ENCODE results near the gene KIF6.

Gene KIF6

DNA sequence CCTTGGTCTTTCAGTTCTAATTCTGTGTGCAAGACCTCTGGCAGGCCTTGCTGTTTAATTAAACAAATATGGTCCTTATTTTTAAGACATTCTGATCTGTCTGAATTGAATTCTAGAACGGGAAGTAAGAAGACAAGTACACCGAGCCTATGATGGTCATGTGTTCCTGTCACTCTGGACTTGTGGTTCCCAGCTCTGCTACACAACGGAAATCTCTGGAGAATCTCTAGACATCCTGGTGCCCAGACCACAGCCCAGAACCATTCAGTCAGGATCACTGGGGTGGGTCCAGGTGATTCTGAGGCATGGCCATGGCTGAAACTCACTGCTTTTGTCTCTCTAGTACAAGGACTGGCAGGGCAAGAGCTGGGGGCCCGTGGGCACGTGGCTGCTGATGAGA lies 386.8 kb downstream of the KIF6 start:
- no peak for DNase-seq

GRCh38 chr6:39335780-39336545 lies 389.2 kb downstream of the KIF6 start:
- no peak for DNase-seq

DNA sequence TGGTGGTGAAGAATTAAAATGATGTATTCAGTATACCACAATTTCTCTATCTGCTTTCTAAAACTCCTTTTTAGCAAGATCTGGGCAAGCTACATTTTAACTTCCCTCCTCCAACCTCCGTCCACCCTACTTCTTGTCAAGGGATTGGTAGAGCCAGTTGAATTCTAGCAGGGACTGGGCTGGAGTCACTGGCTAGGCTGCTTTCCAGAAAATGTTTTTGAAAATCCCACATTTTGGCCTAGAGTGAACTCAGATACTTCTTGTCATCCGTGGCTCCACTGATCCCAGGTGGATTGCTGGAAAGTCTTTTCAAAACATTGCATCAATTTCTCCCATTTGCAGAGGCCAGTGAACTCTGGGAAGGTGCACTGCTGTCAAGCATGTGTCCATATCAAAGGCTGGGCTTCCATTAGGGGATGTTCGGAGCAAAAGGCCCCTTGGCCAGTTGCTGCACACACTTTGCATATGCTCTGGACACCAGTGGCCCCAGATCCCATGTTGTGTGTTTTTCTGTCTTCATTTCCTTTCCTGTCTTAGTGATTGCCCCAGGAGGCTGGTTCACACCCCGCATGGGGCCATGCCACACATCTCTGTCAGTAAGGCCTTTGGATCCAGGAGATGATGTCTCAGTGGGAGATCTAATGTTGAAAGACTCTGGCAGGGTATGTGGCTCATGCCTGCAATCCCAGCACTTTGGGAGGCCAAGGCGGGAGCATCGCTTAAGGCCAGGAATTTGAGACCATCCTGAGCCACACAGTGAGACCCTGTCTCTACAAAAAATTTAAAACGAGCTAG lies 391.4 kb downstream of the KIF6 start:
- no peak for DNase-seq

- no peak for DNase-seq
Observed at GRCh38 chr6:39330476-39330875, 394.7 kb downstream of the KIF6 start.

DNA sequence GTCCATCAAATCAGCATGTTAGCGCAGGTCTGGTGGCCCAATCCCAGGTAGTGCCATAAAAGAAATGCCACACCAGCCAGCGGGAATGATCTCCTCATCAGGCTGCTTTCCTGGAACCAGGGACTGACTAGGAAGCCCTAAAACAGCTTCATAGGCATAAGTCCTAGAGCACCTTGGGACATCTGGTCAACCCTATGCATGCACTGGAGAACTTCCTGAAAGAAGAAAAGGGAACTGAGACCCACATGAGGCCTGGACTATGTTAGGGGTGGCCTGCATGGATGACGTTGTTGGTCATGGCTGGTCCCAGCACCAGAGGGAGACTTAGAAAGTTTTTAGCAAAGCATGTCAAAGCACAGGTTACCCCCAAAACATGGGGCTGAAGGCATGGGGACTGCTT lies 395.2 kb downstream of the KIF6 start:
- no peak for DNase-seq

GRCh38 chr6:39328066-39328465 lies 397.1 kb downstream of the KIF6 start:
- no peak for DNase-seq

DNA sequence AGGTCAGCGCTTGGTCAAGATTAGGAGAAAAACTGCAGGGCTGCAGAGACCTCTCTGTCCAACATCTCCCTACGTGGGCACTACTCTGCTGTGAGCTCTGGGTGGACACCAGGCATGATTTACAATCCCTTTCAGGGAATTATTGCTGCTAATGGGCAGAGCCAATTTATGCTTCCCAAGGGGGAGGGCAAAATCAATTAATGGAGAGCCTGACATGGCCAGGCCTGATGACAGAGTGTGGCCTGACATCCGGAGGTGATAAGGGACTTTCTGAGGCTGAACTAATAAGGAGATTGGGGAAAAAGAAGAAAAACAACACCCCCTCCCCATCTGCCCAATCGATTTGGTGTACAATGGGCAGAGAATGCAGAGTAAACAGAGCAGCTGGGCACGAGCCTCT lies 397.7 kb downstream of the KIF6 start:
- no peak for DNase-seq

- no peak for DNase-seq
Observed at GRCh38 chr6:39322306-39322850, 402.8 kb downstream of the KIF6 start, which contains the start of gene KCNK16. Gene KCNK16 (minus strand): TSS chr6:39322702. CDS start chr6:39322540, 162 bp downstream.

GRCh38 chr6:39321761-39322160 lies 403.4 kb downstream of the KIF6 start:
- DNase-seq, result no peak

DNA sequence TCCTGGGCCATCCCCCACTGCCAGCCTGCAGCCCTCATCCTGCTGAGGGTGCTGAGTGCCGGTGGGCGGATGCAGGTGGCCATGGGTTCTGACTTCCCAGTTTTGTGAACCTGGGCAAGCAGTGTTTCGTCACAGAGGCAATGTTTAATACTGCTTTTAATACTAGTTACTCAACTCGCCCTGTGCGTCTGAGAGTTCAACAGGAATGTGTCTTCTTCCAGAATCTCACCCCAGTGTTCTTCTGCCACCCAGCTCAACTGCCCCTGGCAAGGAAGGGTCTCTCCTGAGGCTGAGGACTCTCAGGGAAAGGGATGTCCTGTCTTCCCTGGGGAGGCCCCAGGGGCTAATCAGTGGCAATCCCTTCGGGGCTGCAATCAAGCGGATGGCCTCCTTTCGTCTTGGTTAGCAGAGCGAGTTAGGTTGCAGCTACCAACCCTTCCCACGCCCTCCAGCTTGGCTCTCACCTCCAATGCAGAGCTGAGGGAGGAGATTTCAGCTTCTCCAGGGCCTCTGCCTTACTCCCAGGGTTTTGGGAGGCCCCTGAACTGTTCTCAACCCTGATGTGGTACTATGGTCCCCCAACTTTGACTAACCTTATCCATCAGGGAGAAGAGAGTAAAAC lies 404.7 kb downstream of the KIF6 start:
- no peak for DNase-seq

GRCh38 chr6:39319621-39320362 lies 405.4 kb downstream of the KIF6 start:
- DNase-seq, result no peak

DNA sequence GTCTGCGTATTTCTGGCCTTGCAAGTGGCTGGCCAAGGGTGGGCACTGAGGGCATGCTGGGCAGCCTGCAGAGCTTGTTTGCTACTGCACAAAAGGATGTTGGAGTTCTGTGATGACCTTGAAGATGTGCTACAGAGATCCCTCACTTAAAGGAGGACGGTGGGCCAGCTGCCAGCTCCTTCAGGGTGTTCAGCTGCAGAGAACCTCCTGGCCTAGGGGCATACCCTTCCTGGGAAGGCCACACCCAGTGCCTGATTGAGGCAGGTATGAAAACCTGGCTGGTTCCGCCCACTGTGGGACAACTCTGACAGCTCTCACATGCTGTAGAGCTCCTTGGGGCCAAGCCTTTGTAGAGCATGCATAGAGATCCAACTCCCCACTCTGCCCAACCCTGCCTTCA lies 408.0 kb downstream of the KIF6 start:
- DNase-seq, result no peak

GRCh38 chr6:39314273-39314795 lies 410.9 kb downstream of the KIF6 start, which contains the start of gene KCNK17:
Gene KCNK17 (minus strand): TSS chr6:39314419. CDS start chr6:39314320, 99 bp downstream.
- no peak for DNase-seq

DNA sequence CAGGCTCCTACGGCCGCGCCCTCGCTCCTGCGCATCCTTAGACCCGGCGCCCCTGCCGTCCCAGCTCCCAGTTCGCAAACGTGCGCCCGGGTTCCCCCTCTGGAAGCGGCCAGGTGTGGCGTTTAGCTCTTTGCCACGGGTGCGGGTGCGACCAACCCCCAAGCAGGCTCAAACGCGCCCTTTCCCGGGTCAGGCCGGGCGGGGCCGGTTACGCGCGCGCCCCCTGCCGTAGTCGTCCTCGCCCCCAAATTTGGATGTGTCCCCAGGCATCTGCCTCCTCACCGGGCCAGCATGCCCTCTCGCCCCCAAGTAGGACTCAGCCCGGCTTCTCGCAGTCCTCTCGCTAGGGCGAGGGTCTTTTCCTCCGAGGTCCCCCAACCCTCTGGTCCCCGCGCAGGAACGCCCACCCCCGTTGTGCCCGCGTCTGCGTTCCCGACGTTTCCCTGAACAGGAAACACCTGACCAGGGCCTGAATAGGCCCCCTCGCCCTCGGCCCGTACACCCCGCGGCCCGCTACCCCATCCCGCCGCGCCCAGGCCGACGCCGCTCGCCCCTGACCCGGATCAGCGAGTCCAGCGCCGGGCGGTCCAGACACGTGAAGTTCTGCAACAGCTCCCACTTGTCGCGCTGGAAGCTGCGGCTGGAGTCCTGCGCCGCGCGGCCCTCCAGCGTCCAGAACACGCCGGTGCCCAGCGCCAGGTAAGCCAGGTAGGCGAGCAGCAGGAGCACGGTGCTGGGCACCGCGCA lies 411.5 kb downstream of the KIF6 start:
- no peak for DNase-seq

DNA sequence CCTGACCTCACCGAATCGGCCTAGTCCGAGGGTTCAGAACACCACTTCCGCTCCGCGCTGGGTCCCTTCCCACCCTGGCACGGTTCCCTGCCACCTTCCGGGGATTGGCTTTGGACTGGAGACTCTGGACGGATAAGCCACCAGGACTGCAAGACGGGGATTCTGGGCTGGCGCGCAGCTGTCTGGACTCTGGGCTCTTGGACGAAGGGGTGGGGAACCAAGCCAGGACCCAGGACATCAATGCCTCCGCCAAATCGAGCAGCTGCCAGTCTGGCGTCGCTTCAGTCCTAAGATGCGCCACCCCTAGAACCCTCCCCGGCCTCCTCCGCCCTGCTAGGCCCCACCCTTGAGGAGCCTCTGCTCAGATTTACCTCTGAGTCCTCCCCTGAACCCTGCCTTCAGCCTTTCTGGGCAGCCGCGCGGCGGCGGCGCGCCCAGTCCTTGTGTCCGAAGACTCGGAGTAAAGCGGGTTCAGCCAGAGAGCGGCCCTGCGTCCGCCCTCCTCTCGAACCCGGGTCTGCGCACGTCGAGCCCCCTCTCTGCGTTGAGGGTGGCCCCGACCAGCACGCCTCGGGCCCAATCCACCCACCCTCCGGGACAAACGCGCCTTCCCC lies 412.2 kb downstream of the KIF6 start:
- DNase-seq, result no peak

DNA sequence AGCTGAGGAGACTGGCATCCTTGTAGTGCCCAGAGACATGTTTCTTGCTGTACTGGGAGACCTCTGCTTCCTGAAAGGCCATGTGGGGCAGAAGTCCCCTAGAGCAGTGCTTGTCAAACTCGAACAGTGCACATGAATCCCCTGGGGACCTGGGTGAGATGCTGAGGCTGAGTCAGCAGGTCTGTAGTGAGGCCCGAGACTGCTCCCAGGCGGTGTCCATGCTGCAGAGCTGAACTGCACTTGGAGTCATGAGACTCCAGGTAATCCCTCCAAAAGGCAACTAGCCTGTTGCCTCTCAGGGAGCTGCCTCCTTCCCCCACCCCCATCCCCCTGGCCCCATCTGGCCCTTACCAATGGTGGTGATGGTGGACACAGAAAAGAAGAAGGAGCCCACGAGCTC lies 414.7 kb downstream of the KIF6 start:
- DNase-seq, result no peak

- no peak for DNase-seq
Observed at GRCh38 chr6:39309942-39310531, 415.2 kb downstream of the KIF6 start.

GRCh38 chr6:39307462-39307861 lies 417.7 kb downstream of the KIF6 start:
- DNase-seq, result no peak

DNA sequence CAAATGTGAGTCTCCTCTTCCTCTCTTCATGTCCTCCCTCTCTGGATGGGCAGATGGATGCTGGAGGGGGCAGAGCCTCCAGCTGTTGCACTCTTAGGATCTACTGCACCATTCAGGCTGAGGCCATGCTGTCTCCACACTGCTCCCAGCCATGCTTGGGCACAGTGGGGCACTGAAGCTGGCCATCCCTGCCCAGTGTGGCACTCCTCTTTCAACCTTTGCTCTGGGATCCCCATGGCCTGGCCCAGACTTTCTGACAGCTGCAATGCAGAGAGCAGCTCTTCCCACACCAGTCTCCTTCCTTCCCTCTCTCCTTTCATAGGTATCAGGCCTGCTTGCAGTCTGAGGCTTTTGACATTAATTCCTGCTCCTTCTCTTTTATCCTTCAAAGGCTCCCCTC lies 420.3 kb downstream of the KIF6 start:
- no peak for DNase-seq

- no peak for DNase-seq
Observed at GRCh38 chr6:39303425-39304153, 421.6 kb downstream of the KIF6 start.

Data from cortex of kidney (tissue), 1 donor.